Measurements from ENCODE around the gene HOXC6. TPM values are rescaled to one million over a fixed set of nuclear protein-coding genes. Genes with fewer than 3 reads are reported as not detected.
A peak's percentile ranks its signal among the peaks of the same experiment; 100 is the strongest.

Gene HOXC6
- total RNA-seq, 1 donor from 2014 or later = 0.21 TPM

- peaks cover 9% of the 10 kb centered on the region for H3K36me3 Mint-ChIP-seq (ENCODE audit: low read depth, unreplicated experiment)
- no peak overlapping the region for H3K27ac Mint-ChIP-seq (ENCODE audit: unreplicated experiment)
- no peak for TF ChIP-seq CTCF (IDR thresholded peaks at IDR 0.05; ENCODE audit: unreplicated experiment)
- peaks cover 65% of the 10 kb centered on the region for H3K27me3 Mint-ChIP-seq (ENCODE audit: unreplicated experiment)
- H3K4me3 Mint-ChIP-seq (ENCODE audit: unreplicated experiment) = no peak overlapping the region
- no peaks in the 10 kb centered on the region for H3K9me3 Mint-ChIP-seq (ENCODE audit: unreplicated experiment)
- DNase-seq (ENCODE audit: low spot score) = no peak
- H3K4me1 Mint-ChIP-seq (ENCODE audit: unreplicated experiment) = peaks cover 15% of the 10 kb centered on the region
Measured at GRCh38 chr12:54038284-54038870, 10.1 kb downstream of the HOXC6 start.

DNA sequence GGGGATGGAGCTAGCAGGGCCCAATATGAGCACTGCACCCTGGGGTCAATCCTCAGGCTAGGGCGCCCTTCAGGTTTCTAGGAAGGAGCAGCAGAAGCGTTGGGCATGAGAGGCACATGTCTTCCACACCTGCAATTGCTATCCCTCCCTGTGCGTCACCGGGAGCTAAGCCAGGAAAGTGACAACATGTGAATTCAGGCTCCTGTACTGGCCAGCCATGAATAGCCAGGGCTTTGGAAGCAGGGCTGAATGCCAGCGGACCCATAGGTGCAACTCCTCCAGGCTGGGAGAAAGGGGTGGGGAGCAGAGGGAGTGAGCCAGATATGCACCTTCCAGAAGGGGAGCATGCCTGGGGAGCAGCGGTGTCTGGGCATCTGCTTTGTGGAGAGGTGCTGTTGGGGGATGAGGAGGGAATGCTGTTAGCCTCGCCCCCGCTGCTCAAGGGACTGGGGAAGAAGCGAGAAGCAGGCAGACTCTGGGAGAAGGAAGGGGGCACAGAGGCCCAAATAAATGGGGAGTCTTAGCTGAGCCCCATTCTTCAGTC lies 10.7 kb downstream of the HOXC6 start:
- Mint-ChIP-seq H3K4me3 (ENCODE audit: unreplicated experiment) (no peak overlapping the region), H3K4me1 (ENCODE audit: unreplicated experiment) (peaks cover 17% of the 10 kb centered on the region), H3K27ac (ENCODE audit: unreplicated experiment) (no peak overlapping the region), H3K27me3 (ENCODE audit: unreplicated experiment) (peaks cover 64% of the 10 kb centered on the region), H3K9me3 (ENCODE audit: unreplicated experiment) (no peaks in the 10 kb centered on the region), H3K36me3 (ENCODE audit: low read depth, unreplicated experiment) (peaks cover 11% of the 10 kb centered on the region)
- TF ChIP-seq CTCF (IDR thresholded peaks at IDR 0.05; ENCODE audit: unreplicated experiment) = no peak
- no peak for DNase-seq (ENCODE audit: low spot score)

GRCh38 chr12:54039417-54040147 lies 11.3 kb downstream of the HOXC6 start:
- H3K4me3 Mint-ChIP-seq (ENCODE audit: unreplicated experiment) = no peak overlapping the region
- H3K36me3 Mint-ChIP-seq (ENCODE audit: low read depth, unreplicated experiment) = peaks cover 11% of the 10 kb centered on the region
- no peak overlapping the region for H3K27ac Mint-ChIP-seq (ENCODE audit: unreplicated experiment)
- H3K4me1 Mint-ChIP-seq (ENCODE audit: unreplicated experiment) = peaks cover 14% of the 10 kb centered on the region
- no peak for DNase-seq (ENCODE audit: low spot score)
- TF ChIP-seq CTCF (IDR thresholded peaks at IDR 0.05; ENCODE audit: unreplicated experiment) = no peak
- H3K27me3 Mint-ChIP-seq (ENCODE audit: unreplicated experiment) = peaks cover 65% of the 10 kb centered on the region
- no peaks in the 10 kb centered on the region for H3K9me3 Mint-ChIP-seq (ENCODE audit: unreplicated experiment)

GRCh38 chr12:54040148-54040494 lies 11.9 kb downstream of the HOXC6 start:
- no peak for DNase-seq (ENCODE audit: low spot score)
- no peaks in the 10 kb centered on the region for H3K9me3 Mint-ChIP-seq (ENCODE audit: unreplicated experiment)
- TF ChIP-seq CTCF (IDR thresholded peaks at IDR 0.05; ENCODE audit: unreplicated experiment) = no peak

GRCh38 chr12:54040648-54041047 lies 12.4 kb downstream of the HOXC6 start:
- peak overlapping the region; percentile 2 for H3K4me3 Mint-ChIP-seq (ENCODE audit: unreplicated experiment)
- peaks cover 7% of the 10 kb centered on the region for H3K36me3 Mint-ChIP-seq (ENCODE audit: low read depth, unreplicated experiment)
- no peak overlapping the region for H3K27ac Mint-ChIP-seq (ENCODE audit: unreplicated experiment)
- no peak for DNase-seq (ENCODE audit: low spot score)
- no peaks in the 10 kb centered on the region for H3K9me3 Mint-ChIP-seq (ENCODE audit: unreplicated experiment)
- H3K27me3 Mint-ChIP-seq (ENCODE audit: unreplicated experiment) = peaks cover 64% of the 10 kb centered on the region
- peaks cover 12% of the 10 kb centered on the region for H3K4me1 Mint-ChIP-seq (ENCODE audit: unreplicated experiment)
- TF ChIP-seq CTCF (IDR thresholded peaks at IDR 0.05; ENCODE audit: unreplicated experiment) = no peak

More at GRCh38 chr12:54040148-54040494, 11.9 kb downstream of the HOXC6 start:
- H3K4me1 Mint-ChIP-seq (ENCODE audit: unreplicated experiment) = peaks cover 14% of the 10 kb centered on the region
- peaks cover 9% of the 10 kb centered on the region for H3K36me3 Mint-ChIP-seq (ENCODE audit: low read depth, unreplicated experiment)
- H3K27me3 Mint-ChIP-seq (ENCODE audit: unreplicated experiment) = peaks cover 66% of the 10 kb centered on the region
- H3K27ac Mint-ChIP-seq (ENCODE audit: unreplicated experiment) = no peak overlapping the region
- no peak overlapping the region for H3K4me3 Mint-ChIP-seq (ENCODE audit: unreplicated experiment)

Data from endothelial cell (in vitro differentiated cells).